OCI-M2 (cell line): ENCODE measurements around the gene CDH23.

Source experiments
- DNase-seq: peaks from one replicate; lab custom pipeline; 2025; ENCODE audit not compliant: unreplicated experiment; lab: John Stamatoyannopoulos, UW

The CDH23 gene

GRCh38 chr10:71438761-71439160, 42.0 kb downstream of the CDH23 start:
- DNase-seq = no peak

DNA sequence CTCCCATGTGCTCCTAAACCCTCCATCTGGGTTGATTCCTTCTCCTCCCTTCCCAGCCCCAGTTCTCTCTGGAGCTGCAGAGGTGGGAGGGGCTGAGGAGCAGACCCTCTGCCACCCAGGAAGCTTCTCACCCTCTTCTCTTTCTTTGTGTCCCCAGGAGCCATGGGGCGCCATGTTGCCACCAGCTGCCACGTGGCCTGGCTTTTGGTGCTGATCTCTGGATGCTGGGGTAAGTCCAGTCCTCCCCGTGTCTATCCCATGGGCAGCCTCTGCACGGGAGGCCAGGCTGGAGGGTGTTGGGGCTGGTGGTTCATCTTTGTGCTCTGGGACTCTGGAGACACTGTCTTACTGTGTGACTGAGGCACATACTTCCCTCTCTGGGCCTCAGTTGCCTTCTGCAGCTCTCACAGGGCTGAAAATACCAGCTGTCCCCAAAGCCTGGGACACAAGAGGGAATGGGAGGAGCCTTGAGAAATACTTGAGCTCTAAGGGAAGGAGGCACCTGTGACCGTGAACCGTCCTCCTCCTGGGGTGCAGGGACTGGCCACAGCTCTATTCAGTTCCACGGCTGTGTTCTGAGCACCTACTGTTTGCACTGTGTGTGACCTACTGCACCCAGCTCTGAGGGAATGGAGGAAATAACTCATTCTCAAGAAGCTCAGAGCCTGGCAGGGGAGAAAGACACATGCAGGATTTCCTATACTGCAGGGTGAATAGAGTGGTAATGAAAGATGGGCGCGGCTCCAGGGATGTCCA, 43.1 kb downstream of the CDH23 start:
- DNase-seq = no peak

- DNase-seq = no peak
These were observed 43.9 kb downstream of the CDH23 start for GRCh38 chr10:71440506-71441035.

GRCh38 chr10:71442000-71442399, 45.3 kb downstream of the CDH23 start:
- DNase-seq = no peak

- DNase-seq = no peak
These were observed 46.3 kb downstream of the CDH23 start for GRCh38 chr10:71442859-71443570.

GRCh38 chr10:71443676-71444075, 47.0 kb downstream of the CDH23 start:
- no peak for DNase-seq

GRCh38 chr10:71444284-71445054, 47.7 kb downstream of the CDH23 start:
- no peak for DNase-seq

DNA sequence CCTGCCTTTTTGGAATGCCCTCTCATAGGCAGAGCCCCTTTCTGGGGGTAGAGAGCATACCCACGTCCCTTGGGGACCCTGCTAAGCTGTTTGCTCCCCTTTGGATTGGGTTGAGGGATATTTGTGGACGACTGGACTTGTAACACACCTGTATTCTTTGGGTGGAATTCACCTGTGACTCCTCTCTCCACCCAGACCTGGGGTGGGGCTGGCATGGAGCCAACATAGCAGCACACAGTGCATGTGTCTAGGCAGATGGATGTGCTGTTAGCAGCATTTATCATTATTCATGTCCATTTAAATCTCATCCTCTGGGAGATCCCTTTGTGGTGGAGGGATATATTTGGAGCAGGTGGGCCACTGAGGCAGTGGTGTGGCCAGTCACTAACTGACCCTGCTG, 51.0 kb downstream of the CDH23 start:
- no peak for DNase-seq

GRCh38 chr10:71448146-71448545, 51.4 kb downstream of the CDH23 start:
- DNase-seq = no peak

- DNase-seq = no peak
These were observed 52.3 kb downstream of the CDH23 start for GRCh38 chr10:71449026-71449425.

GRCh38 chr10:71451754-71452153, 55.0 kb downstream of the CDH23 start:
- DNase-seq = no peak

DNA sequence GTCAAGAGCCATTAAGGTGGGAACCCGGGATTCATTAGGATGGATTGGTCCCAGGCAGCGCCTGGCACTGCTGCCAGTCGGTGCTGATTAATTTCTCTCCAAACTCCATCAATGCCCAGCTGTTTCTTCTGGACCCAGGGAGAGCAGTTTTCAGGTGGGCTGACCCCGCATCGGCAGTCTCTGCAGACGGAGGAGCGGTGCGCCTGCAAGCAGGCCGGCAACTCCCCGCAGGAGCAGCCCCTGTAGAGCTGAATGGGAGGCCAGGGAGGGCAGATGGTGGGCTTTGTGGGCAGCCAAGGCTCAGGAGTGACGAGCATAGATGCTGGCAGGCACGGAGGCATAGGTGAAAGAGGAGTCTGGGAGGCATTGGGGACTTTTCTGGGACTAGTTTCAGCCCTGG, 56.5 kb downstream of the CDH23 start:
- no peak for DNase-seq

- no peak for DNase-seq
These were observed 57.6 kb downstream of the CDH23 start for GRCh38 chr10:71454347-71454746.

GRCh38 chr10:71455035-71455434, 58.3 kb downstream of the CDH23 start:
- DNase-seq = no peak

DNA sequence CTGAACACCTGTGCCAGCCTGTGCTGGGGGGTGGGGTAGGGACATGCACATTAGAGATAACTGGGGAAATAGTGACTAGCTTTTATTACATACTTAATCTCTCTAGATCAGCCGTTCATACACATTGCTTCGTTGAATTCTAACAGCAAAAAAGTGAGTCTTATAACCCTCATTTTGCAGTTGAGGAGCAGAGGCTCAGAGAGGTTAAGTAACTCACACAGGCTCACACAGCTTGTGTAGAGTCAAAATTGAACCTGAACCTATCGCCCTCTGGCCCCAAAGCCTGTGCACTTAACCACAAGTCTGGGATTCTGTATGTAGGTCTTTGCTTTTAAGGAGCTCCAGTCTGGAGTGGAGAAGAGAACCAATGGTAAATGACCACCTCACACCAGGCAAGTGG, 59.9 kb downstream of the CDH23 start:
- DNase-seq = no peak

GRCh38 chr10:71457908-71458307, 61.2 kb downstream of the CDH23 start:
- no peak for DNase-seq

DNA sequence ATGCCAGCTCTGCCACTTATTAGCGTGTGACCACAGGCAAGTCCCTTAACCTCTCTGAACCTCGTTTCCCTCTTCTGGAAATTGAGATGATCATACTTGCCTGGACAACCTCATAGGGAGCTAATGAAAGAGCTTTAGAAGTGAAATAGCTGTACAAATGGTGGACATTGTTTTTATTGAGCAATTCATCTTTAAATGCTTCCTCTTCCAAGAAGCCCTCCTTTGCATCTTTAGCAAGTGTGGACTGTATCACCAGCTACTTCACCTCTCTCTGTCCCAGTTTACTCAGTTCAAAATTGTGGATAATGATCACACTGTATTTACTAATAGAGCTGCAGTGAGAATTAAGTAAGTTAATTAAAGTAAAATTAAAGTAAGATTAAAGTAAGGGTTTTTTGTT, 61.7 kb downstream of the CDH23 start:
- no peak for DNase-seq

GRCh38 chr10:71459513-71459912, 62.8 kb downstream of the CDH23 start:
- no peak for DNase-seq

GRCh38 chr10:71460615-71461014, 63.9 kb downstream of the CDH23 start:
- no peak for DNase-seq

DNA sequence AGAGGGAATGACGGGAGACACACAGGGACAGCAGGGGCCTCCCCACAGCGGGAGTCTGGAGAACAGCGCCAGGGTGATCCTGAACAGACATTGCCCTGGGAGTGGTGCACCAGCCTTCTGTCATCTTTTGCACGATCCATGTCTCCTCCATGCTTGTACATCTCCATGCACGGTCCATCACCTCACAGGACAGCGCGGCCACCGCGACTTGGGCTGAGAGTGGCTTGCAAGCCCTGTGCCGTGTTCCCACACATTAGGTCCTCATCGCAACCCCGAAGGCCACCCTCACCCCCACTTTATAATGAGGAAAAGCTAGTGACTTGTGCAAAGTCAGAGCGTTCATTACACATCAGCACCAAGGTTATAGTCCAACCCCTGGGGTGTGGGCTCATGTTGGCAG, 64.7 kb downstream of the CDH23 start:
- no peak for DNase-seq

DNA sequence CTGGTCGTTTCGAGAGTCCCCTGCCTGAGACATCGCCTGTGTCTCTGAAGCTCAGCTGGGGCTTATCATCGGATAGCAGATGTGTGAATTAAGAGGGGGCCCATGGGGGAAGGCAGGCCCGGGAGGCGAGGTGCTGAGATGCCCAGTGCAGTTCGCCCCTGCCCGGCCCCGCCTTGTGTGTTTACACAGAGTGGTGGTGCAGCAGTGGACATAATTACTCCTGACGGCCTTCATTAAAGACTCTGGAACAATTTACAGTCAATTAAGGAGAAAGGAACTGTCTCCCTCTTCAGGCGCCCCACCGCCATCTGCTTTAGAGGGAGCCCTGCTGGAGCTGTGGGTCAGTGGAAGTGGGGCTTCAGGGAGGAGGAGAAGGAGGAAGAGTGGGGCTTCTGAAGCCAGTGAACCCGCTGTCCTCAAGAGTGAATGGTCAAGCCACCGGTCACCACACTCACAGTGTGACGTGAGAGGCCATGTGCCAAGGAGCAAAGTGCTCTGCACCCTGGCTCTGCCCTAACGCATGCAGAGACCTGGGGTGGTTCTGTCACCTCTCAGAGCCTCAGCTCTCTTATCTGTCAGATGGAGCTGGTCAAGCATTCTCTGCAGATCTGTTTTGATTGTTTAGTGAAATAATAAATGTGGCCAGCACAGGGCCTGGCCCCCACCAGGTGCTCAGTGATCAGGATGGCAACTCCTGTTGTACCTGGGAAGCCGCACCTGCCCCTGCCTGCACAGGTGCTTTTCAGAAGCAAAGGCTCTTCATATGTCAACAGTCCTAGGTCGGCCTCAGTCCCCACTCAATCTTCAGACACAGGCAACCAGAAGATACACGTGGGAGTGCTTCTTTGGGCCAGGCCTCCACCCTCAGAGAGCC, 65.6 kb downstream of the CDH23 start:
- DNase-seq = no peak
